HepG2 (cell line): ENCODE measurements around the gene TREH. TPM values are rescaled to one million over a fixed set of nuclear protein-coding genes. Genes with fewer than 3 reads are reported as not detected.

ENCODE experiments used
- ATAC-seq: fragments of 200-7000 bp; cut with Tn5 transposase; 3 replicates; pipeline ENCODE4 v1.9.1; 2020; ENCODE audit warnings: mild to moderate bottlenecking, moderate library complexity
- BruUV-seq: library from RNA; stranded (reverse); fragments of 400-500 nt; replicated peaks from 2 replicates; lab custom pipeline; 2021; lab: Mats Ljungman, UMichigan
- CTCF ChIA-PET: fragments of 300-600 bp; formaldehyde crosslinking; extraction: SDS; loops from one replicate; lab custom pipeline; 2021; ENCODE audit warnings: low total read pairs, inconsistent platforms, low intra/inter-chr PET ratio; lab: Yijun Ruan, JAX
- POLR2A ChIA-PET: fragments of 350-600 bp; sonication (Branson Sonifier 250); formaldehyde crosslinking; loops from one replicate; lab custom pipeline; 2020; ENCODE audit warnings: antibody characterized with exemption, inconsistent platforms; lab: Yijun Ruan, JAX
- DNase-seq: peaks from one replicate; pipeline ENCODE4 v3.0.0-alpha.2; 2015; ENCODE audit warnings: low spot score
- FAIRE-seq: peaks from 3 replicates; lab custom pipeline; 2011; peaks lifted over from hg19 to GRCh38; lab: Jason Lieb, UNC
- H2AFZ ChIP-seq: one replicate; pipeline ENCODE4 v1.6.1; 2011; ENCODE audit warnings: low read length, inconsistent platforms
- H3K27ac ChIP-seq: fragments of 300-600 bp; 3 replicates; pipeline ENCODE4 v1.8.0; 2011; ENCODE audit warnings: mixed run types, mild to moderate bottlenecking, mixed read lengths, low read length, inconsistent platforms; ENCODE audit not compliant: insufficient read depth; ENCODE audit errors: extremely low read length
- H3K27me3 ChIP-seq, 2 experiments: fragments of 200-600 bp in 1 of 2; 2 replicates in 1 of 2; 3 replicates in 1 of 2; pipeline versions ENCODE4 v1.6.0 to v1.8.0; 2011; ENCODE audit warnings: low read length in 2 of 2, mild to moderate bottlenecking in 2 of 2, moderate library complexity in 2 of 2, inconsistent platforms in 1 of 2; ENCODE audit not compliant: insufficient read depth in 2 of 2, control insufficient read depth in 1 of 2
- H3K36me3 ChIP-seq, 2 experiments: fragments of 200-600 bp in 1 of 2; replicated peaks in 1 of 2; 2 replicates in 1 of 2; 3 replicates in 1 of 2; pipeline versions ENCODE4 v1.5.1 to v1.8.0; 2011; ENCODE audit warnings: low read length in 2 of 2, inconsistent platforms in 1 of 2; ENCODE audit not compliant: insufficient read depth in 2 of 2, control insufficient read depth in 1 of 2
- H3K4me1 ChIP-seq: 2 replicates; pipeline ENCODE4 v1.5.1; 2012; ENCODE audit warnings: low read length, inconsistent platforms; ENCODE audit not compliant: insufficient read depth
- H3K4me2 ChIP-seq: 2 replicates; pipeline ENCODE4 v1.6.0; 2011; ENCODE audit warnings: low read depth, low read length, inconsistent platforms
- H3K4me3 ChIP-seq, 3 experiments: fragments of 200-600 bp in 1 of 3; sonication (generic), shearing (Covaris generic) in 1 of 3; replicated peaks in 1 of 3; 2 replicates each; pipeline ENCODE4 v1.5.1; 2011 to 2016; ENCODE audit warnings: low read length in 3 of 3, inconsistent platforms in 2 of 3, low read depth in 2 of 3, mild to moderate bottlenecking in 2 of 3, control low read depth in 1 of 3, mixed read lengths in 1 of 3; ENCODE audit not compliant: insufficient read depth in 1 of 3
- H3K79me2 ChIP-seq: one replicate; pipeline ENCODE4 v1.6.1; 2011; ENCODE audit warnings: low read length, inconsistent platforms; ENCODE audit not compliant: insufficient read depth
- H3K9ac ChIP-seq: 2 replicates; pipeline ENCODE4 v1.6.0; 2011; ENCODE audit warnings: mild to moderate bottlenecking, low read depth, low read length, inconsistent platforms; ENCODE audit not compliant: insufficient read depth
- H3K9me3 ChIP-seq: 2 replicates; pipeline ENCODE4 v1.5.1; 2012; ENCODE audit warnings: mild to moderate bottlenecking, low read length
- H4K20me1 ChIP-seq: 2 replicates; pipeline ENCODE4 v1.6.0; 2011; ENCODE audit warnings: inconsistent platforms, mild to moderate bottlenecking, low read length, moderate library complexity; ENCODE audit not compliant: insufficient read depth
- JUND ChIP-seq: sonication (generic); formaldehyde crosslinking; IDR thresholded peaks from 2 replicates; pipeline ENCODE4 v1.8.0; 2022; ENCODE audit warnings: mild to moderate bottlenecking, missing genetic modification reagents
- MLLT10 ChIP-seq: sonication (generic); formaldehyde crosslinking; IDR thresholded peaks from 2 replicates; pipeline ENCODE4 v1.4.0; 2020; ENCODE audit warnings: missing genetic modification reagents
- MYC ChIP-seq: sonication (generic); formaldehyde crosslinking; IDR thresholded peaks from 2 replicates; pipeline ENCODE4 v1.9.0; 2021; ENCODE audit warnings: missing genetic modification reagents, borderline replicate concordance
- PAF1 ChIP-seq: IDR thresholded peaks from 2 replicates; pipeline ENCODE4 v1.6.1; 2016; ENCODE audit warnings: missing genetic modification reagents, missing compliant biosample characterization
- RFX3 ChIP-seq: IDR thresholded peaks from 2 replicates; pipeline ENCODE4 v1.6.1; 2016; ENCODE audit warnings: missing biosample characterization, missing genetic modification reagents
- SRSF9 ChIP-seq: fragments of 200-400 bp; formaldehyde crosslinking; IDR thresholded peaks from 2 replicates; pipeline ENCODE4 v1.6.1; 2018; ENCODE audit warnings: borderline replicate concordance, mild to moderate bottlenecking, low read depth, low read length; ENCODE audit not compliant: insufficient read depth, poor library complexity, severe bottlenecking
- TP53 ChIP-seq: sonication (generic); formaldehyde crosslinking; conservative IDR thresholded peaks from 2 replicates; pipeline ENCODE4 v1.4.0; 2020; ENCODE audit warnings: missing genetic modification reagents
- ZGPAT ChIP-seq: IDR thresholded peaks from 2 replicates; pipeline ENCODE4 v1.6.1; 2016; ENCODE audit warnings: mild to moderate bottlenecking
- ZNF143 ChIP-seq: sonication (generic); formaldehyde crosslinking; IDR thresholded peaks from 2 replicates; pipeline ENCODE4 v1.4.0; 2020; ENCODE audit warnings: missing genetic modification reagents
- ZNF256 ChIP-seq: sonication (generic); formaldehyde crosslinking; conservative IDR thresholded peaks from 2 replicates; pipeline ENCODE4 v1.4.0; 2020; ENCODE audit warnings: missing genetic modification reagents
- ZNF280B ChIP-seq: sonication (generic); formaldehyde crosslinking; IDR thresholded peaks from 2 replicates; pipeline ENCODE4 v1.5.0; 2020; ENCODE audit warnings: missing genetic modification reagents, mild to moderate bottlenecking, borderline replicate concordance
- ZNF496 ChIP-seq: sonication (generic); formaldehyde crosslinking; IDR thresholded peaks from 2 replicates; pipeline ENCODE4 v1.8.1; 2023; ENCODE audit warnings: mild to moderate bottlenecking, moderate library complexity, missing genetic modification reagents; ENCODE audit not compliant: insufficient replicate concordance
- ZNF547 ChIP-seq: sonication (generic); formaldehyde crosslinking; IDR thresholded peaks from 2 replicates; pipeline ENCODE4 v1.5.1; 2020; ENCODE audit warnings: mild to moderate bottlenecking, missing genetic modification reagents
- ZNF564 ChIP-seq: sonication (generic); formaldehyde crosslinking; IDR thresholded peaks from 2 replicates; pipeline ENCODE4 v1.8.1; 2023; ENCODE audit warnings: mild to moderate bottlenecking, missing genetic modification reagents
- ZNF576 ChIP-seq: sonication (generic); formaldehyde crosslinking; IDR thresholded peaks from 2 replicates; pipeline ENCODE4 v1.4.0; 2020; ENCODE audit warnings: mild to moderate bottlenecking, missing genetic modification reagents
- ZNF672 ChIP-seq: sonication (generic); formaldehyde crosslinking; IDR thresholded peaks from 2 replicates; pipeline ENCODE4 v1.8.1; 2022; ENCODE audit warnings: missing genetic modification reagents
- ZNF800 ChIP-seq: sonication (generic); formaldehyde crosslinking; IDR thresholded peaks from 2 replicates; pipeline ENCODE4 v1.4.0; 2020; ENCODE audit warnings: missing genetic modification reagents
- WGBS: methylation state at CpG from one replicate; pipeline ENCODE4 v1.1.6; 2017; ENCODE audit warnings: low lambda C conversion rate; 5-methylcytosine and 5-hydroxymethylcytosine counted together
- in situ Hi-C: cut with HindIII; loops from 2 replicates; pipeline ENCODE4 v1.10.0; 2017; ENCODE audit warnings: low pct_unique_long_range_greater_than_20kb; ENCODE audit not compliant: extremely low pct_ligation_motif_present
- intact Hi-C: fragments of 100-400 bp; cut with micrococcal nuclease; formaldehyde crosslinking; loops from one replicate; pipeline ENCODE4 v1.10.0; 2022; ENCODE audit not compliant: unreplicated experiment
- polyA plus RNA-seq, 8 experiments: library from polyadenylated mRNA; depleted of rRNA in 3 of 8; stranded (reverse) in 7 of 8; unstranded in 1 of 8; fragments of >200 nt; fragmentation: Illumina TruSeq in 4 of 8; extraction: Trizol in 4 of 8; gene quantifications; 2 replicates each; pipeline versions ENCODE4 v1.2.1 to v1.2.3, GENCODE V29; 2011 to 2016; ENCODE audit warnings: low read depth in 4 of 8, missing spikeins in 1 of 8, mixed read lengths in 1 of 8; ENCODE audit not compliant: insufficient read depth in 1 of 8
- total RNA-seq, 5 experiments: library from RNA; depleted of rRNA; stranded (reverse); fragments of >200 nt; fragmentation: Illumina TruSeq; extraction: Trizol; gene quantifications; 2 replicates each; pipeline ENCODE4 v1.2.3, GENCODE V29; 2016; ENCODE audit warnings: low read depth in 1 of 5

Gene TREH
- total and polyA plus RNA-seq, 2 of the 13 experiments (the other 11 are each of a cell fraction or from before 2014, with no cell fraction given): 0.53 to 0.86 TPM

- TF ChIP-seq ZNF496 (CRISPR knock-in tag) (no peak), TP53 (CRISPR knock-in tag) (no peak), JUND (no peak)
- TF ChIP-seq, all 625 proteins: peak for 86
These were observed 58.2 kb downstream of the TREH start (continued) for GRCh38 chr11:118621071-118621783.

- DNase-seq: peak; percentile 90
- TF ChIP-seq ZNF256 (CRISPR knock-in tag): no peak
- peak; percentile 18; the same call in 1 of the 2 replicates for TF ChIP-seq ZNF564
- TF ChIP-seq MLLT10 (CRISPR knock-in tag): no peak
- no peak for TF ChIP-seq RFX3 (CRISPR knock-in tag)
- no peak for TF ChIP-seq ZNF672
- no peak for TF ChIP-seq ZNF143 (CRISPR knock-in tag)
- TF ChIP-seq ZNF800 (CRISPR knock-in tag): 0 out of 2 replicates have a peak, but pooled peaks have one; percentile 15
- no peak for TF ChIP-seq ZNF576 (CRISPR knock-in tag)
- TF ChIP-seq SRSF9: no peak
- peak; percentile 19; the same call in 1 of the 2 replicates for TF ChIP-seq ZGPAT (CRISPR knock-in tag)
- no peak for TF ChIP-seq ZNF280B (CRISPR knock-in tag)
- peak; percentile 65 for TF ChIP-seq MYC
- TF ChIP-seq PAF1 (CRISPR knock-in tag): no peak
- 0 out of 2 replicates have a peak, but pooled peaks have one; percentile 13 for TF ChIP-seq ZNF547
These were observed 58.9 kb downstream of the TREH start for GRCh38 chr11:118620529-118621070.

More at GRCh38 chr11:118620529-118621070, 58.9 kb downstream of the TREH start:
- Histone ChIP-seq H3K9ac (peak overlapping the region; percentile 82), H3K27ac (peak overlapping the region; percentile 95), H3K4me3 (peak overlapping the region; percentile 81 to 97 (median 87)), H3K4me2 (peak overlapping the region; percentile 98), H3K27me3 (no peaks in the 10 kb centered on the region; a peak in 1 of 5 replicates), H2AFZ (no peak overlapping the region), H3K4me1 (peaks cover 63% of the 10 kb centered on the region), H3K79me2 (peaks cover 9% of the 10 kb centered on the region), H3K9me3 (no peaks in the 10 kb centered on the region), H4K20me1 (no peaks in the 10 kb centered on the region), H3K36me3 (peaks cover 3 to 9% of the 10 kb centered on the region in 2 experiments; a peak in 4 of 5 replicates)
- 6% methylated on average over 5 of the region's 7 CpGs for WGBS
- peak; percentile 92 for FAIRE-seq
- CTCF ChIA-PET: no interaction called here
- no TSS peak for BruUV-seq
- in situ Hi-C loops: no loop called here
- POLR2A ChIA-PET: interaction anchor here (0.6 to 2.7 kb wide), 27 partner anchors 8 to 548 kb away, joined by 3 to 83 read pairs (median 6); partner anchors contain the start of genes ARCN1, DDX6, HMBS and NLRX1
- intact Hi-C loops: loop anchor here (5.0 kb wide), 1 partner anchor 37 kb away; no protein-coding TSS in a partner anchor
- peak; percentile 92 for ATAC-seq
